CD14-positive monocyte (primary cell): ENCODE measurements around the gene CYP27A1. TPM values are rescaled to one million over a fixed set of nuclear protein-coding genes. Genes with fewer than 3 reads are reported as not detected.

ENCODE experiments used
- DNase-seq, 3 donors: peaks; one replicate each; pipeline ENCODE4 v3.0.0-alpha.2; 2011 to 2022
- H2AFZ ChIP-seq: 2 replicates; pipeline ENCODE4 v1.6.0; 2012; ENCODE audit warnings: mild to moderate bottlenecking, low read depth, low read length, inconsistent platforms; ENCODE audit not compliant: insufficient read depth, poor library complexity, severe bottlenecking
- H3K27ac ChIP-seq, 2 donors: 1 replicate in 1 of 2; 2 replicates in 1 of 2; pipeline ENCODE4 v1.5.1; 2012 to 2013; ENCODE audit warnings: low read length in 2 of 2, control low read depth in 1 of 2, inconsistent platforms in 1 of 2, low read depth in 1 of 2, mild to moderate bottlenecking in 1 of 2
- H3K27me3 ChIP-seq, 2 donors: one replicate each; pipeline versions ENCODE4 v1.6.0 to v1.6.1; 2011 to 2013; ENCODE audit warnings: low read length in 2 of 2; ENCODE audit not compliant: control insufficient read depth in 2 of 2, insufficient read depth in 2 of 2
- H3K36me3 ChIP-seq, 2 donors: replicated peaks in 1 of 2; 1 replicate in 1 of 2; 2 replicates in 1 of 2; pipeline versions ENCODE4 v1.5.1 to v1.6.1; 2012 to 2013; ENCODE audit warnings: low read length in 2 of 2, control low read depth in 1 of 2, inconsistent platforms in 1 of 2, mild to moderate bottlenecking in 1 of 2; ENCODE audit not compliant: insufficient read depth in 2 of 2, control insufficient read depth in 1 of 2
- H3K4me1 ChIP-seq, 2 donors: 1 replicate in 1 of 2; 2 replicates in 1 of 2; pipeline versions ENCODE4 v1.5.1 to v1.6.1; 2012 to 2013; ENCODE audit warnings: low read length in 2 of 2, control low read depth in 1 of 2, inconsistent platforms in 1 of 2, mild to moderate bottlenecking in 1 of 2, moderate library complexity in 1 of 2; ENCODE audit not compliant: insufficient read depth in 2 of 2, control insufficient read depth in 1 of 2
- H3K4me2 ChIP-seq: replicated peaks from 2 replicates; pipeline ENCODE3; 2012; ENCODE audit warnings: low read length, moderate library complexity, mild to moderate bottlenecking; ENCODE audit not compliant: poor library complexity, severe bottlenecking; ENCODE audit errors: extremely low read depth
- H3K4me3 ChIP-seq, 3 experiments: fragments of 200-600 bp in 1 of 3; sonication (generic) in 1 of 3; replicated peaks in 1 of 3; 1 replicate in 2 of 3; 2 replicates in 1 of 3; pipeline ENCODE4 v1.5.1; 2011 to 2013; ENCODE audit warnings: low read length in 3 of 3, mild to moderate bottlenecking in 3 of 3, control low read depth in 2 of 3, low read depth in 2 of 3, inconsistent platforms in 1 of 3, moderate library complexity in 1 of 3
- H3K79me2 ChIP-seq: 2 replicates; pipeline ENCODE4 v1.6.0; 2012; ENCODE audit warnings: mild to moderate bottlenecking, control low read depth, inconsistent platforms, low read length, moderate library complexity; ENCODE audit not compliant: insufficient read depth
- H3K9ac ChIP-seq: 2 replicates; pipeline ENCODE4 v1.6.0; 2017; ENCODE audit warnings: low read length, mild to moderate bottlenecking; ENCODE audit not compliant: insufficient read depth, poor library complexity, severe bottlenecking
- H3K9me3 ChIP-seq, 2 donors: replicated peaks in 1 of 2; 1 replicate in 1 of 2; 2 replicates in 1 of 2; pipeline versions ENCODE4 v1.5.1 to v1.6.1; 2012 to 2013; ENCODE audit warnings: low read length in 2 of 2, control low read depth in 1 of 2; ENCODE audit not compliant: control insufficient read depth in 1 of 2, insufficient read depth in 1 of 2
- H4K20me1 ChIP-seq: 2 replicates; pipeline ENCODE4 v1.6.0; 2012; ENCODE audit warnings: mild to moderate bottlenecking, low read length, control low read depth, moderate library complexity; ENCODE audit not compliant: insufficient read depth
- H3K27ac Mint-ChIP-seq, 7 donors: one replicate each; pipeline ENCODE4 v1.8.0; 2020; ENCODE audit warnings: mild to moderate bottlenecking in 7 of 7, mixed read lengths in 7 of 7, moderate library complexity in 6 of 7, inconsistent platforms in 2 of 7
- H3K27me3 Mint-ChIP-seq, 3 donors: one replicate each; pipeline ENCODE4 v1.8.0; 2021 to 2022; ENCODE audit warnings: low read depth in 3 of 3, mild to moderate bottlenecking in 3 of 3, mixed read lengths in 3 of 3, moderate library complexity in 3 of 3, inconsistent platforms in 1 of 3
- H3K36me3 Mint-ChIP-seq, 2 donors: one replicate each; pipeline ENCODE4 v1.8.0; 2020; ENCODE audit warnings: mixed read lengths in 2 of 2, inconsistent platforms in 1 of 2, mild to moderate bottlenecking in 1 of 2
- H3K4me1 Mint-ChIP-seq: one replicate; pipeline ENCODE4 v1.8.0; 2020; ENCODE audit warnings: mild to moderate bottlenecking, mixed read lengths
- H3K4me3 Mint-ChIP-seq, 2 donors: one replicate each; pipeline ENCODE4 v1.8.0; 2020; ENCODE audit warnings: mild to moderate bottlenecking in 2 of 2, mixed read lengths in 2 of 2, moderate library complexity in 1 of 2
- H3K9me3 Mint-ChIP-seq, 7 donors: one replicate each; pipeline ENCODE4 v1.8.0; 2020 to 2022; ENCODE audit warnings: mixed read lengths in 7 of 7, mild to moderate bottlenecking in 6 of 7, moderate library complexity in 6 of 7, inconsistent platforms in 2 of 7
- WGBS: methylation state at CpG from one replicate; pipeline ENCODE4 v1.1.5; 2013; ENCODE audit warnings: missing lambda C conversion rate; ENCODE audit not compliant: insufficient coverage; 5-methylcytosine and 5-hydroxymethylcytosine counted together
- intact Hi-C, 2 donors: fragments of 100-400 bp; cut with micrococcal nuclease; formaldehyde crosslinking; loops; one replicate each; pipeline versions ENCODE4 v1.15.0 to v1.15.1; 2023
- polyA plus RNA-seq, 3 donors: library from polyadenylated mRNA; depleted of rRNA in 1 of 3; unstranded in 2 of 3; stranded (reverse) in 1 of 3; fragments of 300-500 nt in 2 of 3; fragments of >200 nt in 1 of 3; fragmentation: Illumina TruSeq in 2 of 3; gene quantifications; 1 replicate in 2 of 3; 2 replicates in 1 of 3; pipeline ENCODE4 v1.2.3, GENCODE V29; 2012 to 2021
- TF ChIP-seq, protein P1 (sequence below): fragments of 200-600 bp; IDR thresholded peaks from one replicate; pipeline ENCODE4 v1.8.0; 2022; ENCODE audit warnings: antibody characterized with exemption, mild to moderate bottlenecking

The CYP27A1 gene
- polyA plus RNA-seq, 3 donors: 151 to 218 (median 214) TPM

GRCh38 chr2:218829868-218830451, 48.0 kb downstream of the CYP27A1 start:
- no peaks in the 10 kb centered on the region for H3K36me3 Mint-ChIP-seq
- Histone ChIP-seq H4K20me1 (no peaks in the 10 kb centered on the region), H3K27ac (no peak overlapping the region), H3K9me3 (no peaks in the 10 kb centered on the region), H3K9ac (no peak overlapping the region), H3K4me2 (no peak overlapping the region), H3K79me2 (no peaks in the 10 kb centered on the region), H3K4me3 (no peak overlapping the region), H3K4me1 (peaks cover 10 to 22% of the 10 kb centered on the region in 2 donors), H3K36me3 (no peaks in the 10 kb centered on the region), H3K27me3 (peaks cover 14 to 21% of the 10 kb centered on the region in 2 donors), H2AFZ (no peak overlapping the region)
- peaks cover 30% of the 10 kb centered on the region for H3K4me1 Mint-ChIP-seq
- TF ChIP-seq, protein P1, sequence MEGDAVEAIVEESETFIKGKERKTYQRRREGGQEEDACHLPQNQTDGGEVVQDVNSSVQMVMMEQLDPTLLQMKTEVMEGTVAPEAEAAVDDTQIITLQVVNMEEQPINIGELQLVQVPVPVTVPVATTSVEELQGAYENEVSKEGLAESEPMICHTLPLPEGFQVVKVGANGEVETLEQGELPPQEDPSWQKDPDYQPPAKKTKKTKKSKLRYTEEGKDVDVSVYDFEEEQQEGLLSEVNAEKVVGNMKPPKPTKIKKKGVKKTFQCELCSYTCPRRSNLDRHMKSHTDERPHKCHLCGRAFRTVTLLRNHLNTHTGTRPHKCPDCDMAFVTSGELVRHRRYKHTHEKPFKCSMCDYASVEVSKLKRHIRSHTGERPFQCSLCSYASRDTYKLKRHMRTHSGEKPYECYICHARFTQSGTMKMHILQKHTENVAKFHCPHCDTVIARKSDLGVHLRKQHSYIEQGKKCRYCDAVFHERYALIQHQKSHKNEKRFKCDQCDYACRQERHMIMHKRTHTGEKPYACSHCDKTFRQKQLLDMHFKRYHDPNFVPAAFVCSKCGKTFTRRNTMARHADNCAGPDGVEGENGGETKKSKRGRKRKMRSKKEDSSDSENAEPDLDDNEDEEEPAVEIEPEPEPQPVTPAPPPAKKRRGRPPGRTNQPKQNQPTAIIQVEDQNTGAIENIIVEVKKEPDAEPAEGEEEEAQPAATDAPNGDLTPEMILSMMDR: no peak
- intact Hi-C loops: loop anchor here in 1 of 2 donors (5.0 kb wide), 1 partner anchor 33 kb away; no protein-coding TSS in a partner anchor
- WGBS: 92% methylated on average over 13 of the region's 17 CpGs
- peaks cover 0 to 2% (median 0%) of the 10 kb centered on the region in 7 donors for H3K9me3 Mint-ChIP-seq
- DNase-seq: no peak
- H3K27ac Mint-ChIP-seq: no peak overlapping the region
- peaks cover 30 to 46% (median 37%) of the 10 kb centered on the region in 3 donors for H3K27me3 Mint-ChIP-seq
- no peak overlapping the region for H3K4me3 Mint-ChIP-seq

GRCh38 chr2:218830526-218831306, 48.8 kb downstream of the CYP27A1 start:
- Histone ChIP-seq H3K9ac (no peak overlapping the region), H3K4me2 (no peak overlapping the region), H3K4me3 (no peak overlapping the region), H3K79me2 (no peaks in the 10 kb centered on the region), H3K27me3 (peaks cover 19 to 28% of the 10 kb centered on the region in 2 donors), H3K27ac (no peak overlapping the region), H3K9me3 (no peaks in the 10 kb centered on the region), H3K4me1 (peaks cover 10 to 22% of the 10 kb centered on the region in 2 donors), H3K36me3 (no peaks in the 10 kb centered on the region), H2AFZ (no peak overlapping the region), H4K20me1 (no peaks in the 10 kb centered on the region)
- no peak for DNase-seq
- Mint-ChIP-seq H3K36me3 (no peaks in the 10 kb centered on the region), H3K27me3 (peaks cover 32 to 48% (median 40%) of the 10 kb centered on the region in 3 donors), H3K27ac (no peak overlapping the region), H3K4me1 (peaks cover 28% of the 10 kb centered on the region), H3K4me3 (no peak overlapping the region), H3K9me3 (peaks cover 0 to 3% (median 0%) of the 10 kb centered on the region in 7 donors)
- TF ChIP-seq, protein P1: no peak
- intact Hi-C loops: loop anchor here in 1 of 2 donors (5.0 kb wide), 1 partner anchor 33 kb away; no protein-coding TSS in a partner anchor
- WGBS: 100% methylated on average over 1 of the region's 3 CpGs
